Thoracic aorta (tissue), 2 donors: ENCODE measurements around the gene MIS18A. TPM values are rescaled to one million over a fixed set of nuclear protein-coding genes. Genes with fewer than 3 reads are reported as not detected.

Experiments
- ATAC-seq: fragments of 150-250 bp; one replicate; pipeline ENCODE4 v1.8.0; 2017; ENCODE audit warnings: low read depth; ENCODE audit not compliant: insufficient number of reproducible peaks, low FRiP score
- DNase-seq: peaks from one replicate; pipeline ENCODE4 v3.0.0-alpha.2; 2020; ENCODE audit warnings: low spot score
- H3K27ac ChIP-seq, 2 donors: fragments of 200-600 bp; sonication (generic); 1 replicate in 1 of 2; 2 replicates in 1 of 2; pipeline ENCODE4 v1.5.1; 2016; ENCODE audit warnings: mild to moderate bottlenecking in 2 of 2, moderate library complexity in 2 of 2
- H3K27me3 ChIP-seq: fragments of 200-600 bp; sonication (generic); replicated peaks from 2 replicates; pipeline ENCODE4 v1.6.0; 2016; ENCODE audit warnings: mild to moderate bottlenecking; ENCODE audit not compliant: insufficient read depth
- H3K36me3 ChIP-seq: fragments of 200-600 bp; sonication (generic); one replicate; pipeline ENCODE4 v1.5.1; 2016
- H3K4me1 ChIP-seq, 2 donors: fragments of 200-600 bp; sonication (generic); 1 replicate in 1 of 2; 2 replicates in 1 of 2; pipeline versions ENCODE4 v1.5.1 to v1.6.0; 2016; ENCODE audit warnings: low read depth in 2 of 2, mild to moderate bottlenecking in 1 of 2; ENCODE audit not compliant: control insufficient read depth in 1 of 2
- H3K4me3 ChIP-seq: fragments of 200-600 bp; sonication (generic); 2 replicates; pipeline ENCODE4 v1.5.1; 2016; ENCODE audit warnings: mild to moderate bottlenecking
- H3K9me3 ChIP-seq: fragments of 200-600 bp; sonication (generic); 2 replicates; pipeline ENCODE4 v1.5.1; 2016
- CTCF ChIP-seq: fragments of 200-600 bp; sonication (generic); IDR thresholded peaks from one replicate; pipeline ENCODE4 v1.5.1; 2019; ENCODE audit warnings: antibody characterized with exemption
- total RNA-seq, 2 donors: library from RNA; depleted of rRNA; stranded (reverse); fragments of >200 nt; gene quantifications; one replicate each; pipeline versions ENCODE4 v1.1.0 to v1.2.3, GENCODE V29; 2016

Gene MIS18A
- total RNA-seq, 2 donors from 2014 or later = 3.7 to 4.6 TPM

GRCh38 chr21:32257962-32258785, 20.7 kb downstream of the MIS18A start:
- H3K27ac ChIP-seq = peak overlapping the region in 1 of 2 donors; percentile 62
- ATAC-seq (no peak), DNase-seq (no peak)

GRCh38 chr21:32256873-32257620, 21.8 kb downstream of the MIS18A start:
- Histone ChIP-seq H3K4me1 (peaks cover 8 to 36% of the 10 kb centered on the region in 2 donors), H3K36me3 (no peaks in the 10 kb centered on the region), H3K4me3 (peak overlapping the region; percentile 23), H3K27ac (peak overlapping the region; percentile 46 to 62), H3K9me3 (no peaks in the 10 kb centered on the region), H3K27me3 (no peaks in the 10 kb centered on the region)
- ATAC-seq (peak; percentile 91), DNase-seq (peak; percentile 59)
- TF ChIP-seq CTCF = no peak

More at GRCh38 chr21:32257962-32258785, 20.7 kb downstream of the MIS18A start:
- Histone ChIP-seq H3K4me1 (peaks cover 8 to 31% of the 10 kb centered on the region in 2 donors), H3K36me3 (no peaks in the 10 kb centered on the region), H3K4me3 (no peak overlapping the region), H3K27me3 (no peaks in the 10 kb centered on the region), H3K9me3 (no peaks in the 10 kb centered on the region)
- TF ChIP-seq CTCF = peak; percentile 75

- Histone ChIP-seq H3K36me3 (no peaks in the 10 kb centered on the region), H3K4me1 (peaks cover 8 to 36% of the 10 kb centered on the region in 2 donors), H3K27me3 (no peaks in the 10 kb centered on the region), H3K27ac (peak overlapping the region; percentile 46 to 62), H3K9me3 (no peaks in the 10 kb centered on the region), H3K4me3 (peak overlapping the region; percentile 23)
- ATAC-seq (no peak), DNase-seq (no peak)
- TF ChIP-seq CTCF = no peak
Measured at GRCh38 chr21:32256251-32256650, 22.6 kb downstream of the MIS18A start.

- no peak for DNase-seq
- no peak overlapping the region for H3K4me3 ChIP-seq
- H3K4me1 ChIP-seq = peaks cover 8 to 45% of the 10 kb centered on the region in 2 donors
- no peaks in the 10 kb centered on the region for H3K9me3 ChIP-seq
- no peaks in the 10 kb centered on the region for H3K36me3 ChIP-seq
- no peaks in the 10 kb centered on the region for H3K27me3 ChIP-seq
- peak overlapping the region in 1 of 2 donors; percentile 20 for H3K27ac ChIP-seq
- peak; percentile 68 for ATAC-seq
- TF ChIP-seq CTCF = no peak
Measured at GRCh38 chr21:32253215-32253641, 25.6 kb downstream of the MIS18A start.

GRCh38 chr21:32252136-32252535, 26.7 kb downstream of the MIS18A start:
- TF ChIP-seq CTCF = no peak
- ATAC-seq = no peak
- no peaks in the 10 kb centered on the region for H3K36me3 ChIP-seq

More at GRCh38 chr21:32252136-32252535, 26.7 kb downstream of the MIS18A start:
- Histone ChIP-seq H3K4me3 (no peak overlapping the region), H3K4me1 (peaks cover 5 to 35% of the 10 kb centered on the region in 2 donors), H3K27ac (no peak overlapping the region), H3K27me3 (no peaks in the 10 kb centered on the region), H3K9me3 (no peaks in the 10 kb centered on the region)
- no peak for DNase-seq
